ENCODE measurements around the gene RFNG. TPM values are rescaled to one million over a fixed set of nuclear protein-coding genes. Genes with fewer than 3 reads are reported as not detected.
A peak's percentile ranks its signal among the peaks of the same experiment; 100 is the strongest.

RFNG gene
- total RNA-seq, 1 experiment from 2014 or later, result 31.5 TPM

DNA sequence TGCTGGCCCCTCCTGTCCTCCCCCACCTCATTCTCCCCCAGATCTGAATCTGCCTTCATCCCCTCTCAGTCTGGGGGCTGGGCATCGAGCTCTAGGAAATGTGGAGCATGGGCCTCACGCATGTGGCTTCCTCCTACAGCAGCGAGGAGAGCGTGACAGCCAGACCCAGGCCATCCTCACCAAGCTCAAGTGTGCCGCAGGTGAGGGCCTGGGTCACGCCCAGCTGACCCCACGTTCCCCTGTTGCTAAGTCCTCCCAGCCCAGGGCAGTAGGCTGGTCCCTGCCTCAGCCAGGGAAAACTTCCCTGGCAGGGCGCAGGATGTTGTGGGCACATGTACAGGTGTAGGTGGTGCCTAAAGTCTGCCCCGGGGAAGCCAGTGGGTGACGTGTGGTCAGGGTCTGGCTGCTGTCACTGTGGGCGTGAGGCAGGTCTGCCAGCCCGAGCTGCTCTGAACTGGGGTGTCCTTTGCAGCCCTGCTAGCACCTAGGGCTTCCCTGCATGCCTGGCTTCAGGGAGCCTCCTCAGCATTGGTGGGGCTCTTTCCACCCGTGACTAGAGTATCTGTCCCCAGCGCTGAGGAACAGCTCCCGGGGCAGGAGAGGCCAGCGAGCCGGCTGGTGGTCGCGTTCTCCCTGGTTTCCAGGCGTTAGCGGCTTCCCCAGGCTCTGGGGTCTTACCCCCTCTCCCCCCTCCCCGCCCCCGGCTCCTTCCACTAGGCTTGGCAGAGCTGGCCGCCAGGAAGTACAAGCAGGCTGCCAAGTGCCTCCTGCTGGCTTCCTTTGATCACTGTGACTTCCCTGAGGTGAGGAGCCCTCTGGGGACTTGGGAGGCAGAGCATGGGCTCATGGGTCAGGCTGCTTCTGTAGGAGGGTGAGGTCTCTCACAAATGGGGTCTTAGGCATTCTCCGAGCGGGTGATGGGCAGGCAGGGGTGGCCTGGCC lies 3.7 kb upstream of the RFNG start:
- no peak overlapping the region for H3K27ac ChIP-seq (ENCODE audit: low read depth, low read length, poor library complexity, severe bottlenecking)
- TF ChIP-seq, protein P1, sequence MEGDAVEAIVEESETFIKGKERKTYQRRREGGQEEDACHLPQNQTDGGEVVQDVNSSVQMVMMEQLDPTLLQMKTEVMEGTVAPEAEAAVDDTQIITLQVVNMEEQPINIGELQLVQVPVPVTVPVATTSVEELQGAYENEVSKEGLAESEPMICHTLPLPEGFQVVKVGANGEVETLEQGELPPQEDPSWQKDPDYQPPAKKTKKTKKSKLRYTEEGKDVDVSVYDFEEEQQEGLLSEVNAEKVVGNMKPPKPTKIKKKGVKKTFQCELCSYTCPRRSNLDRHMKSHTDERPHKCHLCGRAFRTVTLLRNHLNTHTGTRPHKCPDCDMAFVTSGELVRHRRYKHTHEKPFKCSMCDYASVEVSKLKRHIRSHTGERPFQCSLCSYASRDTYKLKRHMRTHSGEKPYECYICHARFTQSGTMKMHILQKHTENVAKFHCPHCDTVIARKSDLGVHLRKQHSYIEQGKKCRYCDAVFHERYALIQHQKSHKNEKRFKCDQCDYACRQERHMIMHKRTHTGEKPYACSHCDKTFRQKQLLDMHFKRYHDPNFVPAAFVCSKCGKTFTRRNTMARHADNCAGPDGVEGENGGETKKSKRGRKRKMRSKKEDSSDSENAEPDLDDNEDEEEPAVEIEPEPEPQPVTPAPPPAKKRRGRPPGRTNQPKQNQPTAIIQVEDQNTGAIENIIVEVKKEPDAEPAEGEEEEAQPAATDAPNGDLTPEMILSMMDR (conservative IDR thresholded peaks at IDR 0.05; ENCODE audit: low read depth, low read length), result no peak
- no peak for TF ChIP-seq EZH2 (IDR thresholded peaks at IDR 0.05; ENCODE audit: borderline replicate concordance, low read depth, low read length, poor library complexity, severe bottlenecking)
- no peaks in the 10 kb centered on the region for H3K27me3 ChIP-seq (replicated peaks; ENCODE audit: insufficient read depth, low read depth, low read length, poor library complexity)
- peak; percentile 49 for DNase-seq (ENCODE audit: low spot score)
- H3K9me3 ChIP-seq (ENCODE audit: low read depth, low read length, poor library complexity, severe bottlenecking), result no peaks in the 10 kb centered on the region
- H3K36me3 ChIP-seq (ENCODE audit: insufficient read depth, low read length, poor library complexity, severe bottlenecking), result peaks cover 53% of the 10 kb centered on the region
- H3K4me3 ChIP-seq (ENCODE audit: low read depth, low read length, poor library complexity, severe bottlenecking), result no peak overlapping the region
- POLR2A ChIA-PET (ENCODE audit: low non-redundant PET), result no interaction called here
- CTCF ChIA-PET, result interaction anchor here (0.6 kb wide), 1 partner anchor 151 kb away, joined by 4 read pairs; no protein-coding TSS in a partner anchor
- BruUV-seq (replicated peaks), result no TSS peak
- H3K4me1 ChIP-seq (ENCODE audit: insufficient read depth, low read length, poor library complexity, severe bottlenecking), result peaks cover 9% of the 10 kb centered on the region
- intact Hi-C loops (cut with micrococcal nuclease; ENCODE audit: unreplicated experiment), result no loop called here

DNA sequence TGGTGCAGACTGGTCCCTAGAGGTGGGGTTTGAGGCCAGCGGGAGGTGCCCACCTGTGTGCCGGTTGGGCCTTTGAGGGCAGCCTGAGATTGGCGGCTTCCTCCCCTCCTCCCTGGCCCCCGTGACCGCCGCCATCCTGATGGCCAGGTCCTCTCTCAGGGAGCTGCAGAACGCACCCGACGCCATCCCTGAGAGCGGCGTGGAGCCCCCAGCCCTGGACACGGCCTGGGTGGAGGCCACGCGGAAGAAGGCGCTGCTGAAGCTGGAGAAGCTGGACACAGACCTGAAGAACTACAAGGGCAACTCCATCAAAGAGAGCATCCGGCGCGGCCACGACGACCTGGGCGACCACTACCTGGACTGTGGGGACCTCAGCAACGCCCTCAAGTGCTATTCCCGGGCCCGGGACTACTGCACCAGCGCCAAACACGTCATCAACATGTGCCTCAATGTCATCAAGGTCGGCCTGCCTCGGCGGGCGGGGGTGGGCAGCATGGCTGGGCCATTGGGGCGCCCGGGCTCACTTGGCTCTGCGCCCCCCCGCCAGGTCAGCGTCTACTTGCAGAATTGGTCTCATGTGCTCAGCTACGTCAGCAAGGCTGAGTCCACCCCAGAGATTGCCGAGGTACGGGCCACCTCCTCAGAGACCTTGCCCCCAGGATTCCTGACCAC lies 2.9 kb upstream of the RFNG start:
- intact Hi-C loops (cut with micrococcal nuclease; ENCODE audit: unreplicated experiment), result no loop called here
- no peak for DNase-seq (ENCODE audit: low spot score)
- H3K4me1 ChIP-seq (ENCODE audit: insufficient read depth, low read length, poor library complexity, severe bottlenecking), result peaks cover 9% of the 10 kb centered on the region
- ChIA-PET POLR2A (ENCODE audit: low non-redundant PET) (no interaction called here), CTCF (no interaction called here)
- no peak overlapping the region for H3K27ac ChIP-seq (ENCODE audit: low read depth, low read length, poor library complexity, severe bottlenecking)
- TF ChIP-seq EZH2 (IDR thresholded peaks at IDR 0.05; ENCODE audit: borderline replicate concordance, low read depth, low read length, poor library complexity, severe bottlenecking), result no peak
- TF ChIP-seq, protein P1 (conservative IDR thresholded peaks at IDR 0.05; ENCODE audit: low read depth, low read length), result no peak
- no peaks in the 10 kb centered on the region for H3K9me3 ChIP-seq (ENCODE audit: low read depth, low read length, poor library complexity, severe bottlenecking)
- H3K4me3 ChIP-seq (ENCODE audit: low read depth, low read length, poor library complexity, severe bottlenecking), result no peak overlapping the region
- no peaks in the 10 kb centered on the region for H3K27me3 ChIP-seq (replicated peaks; ENCODE audit: insufficient read depth, low read depth, low read length, poor library complexity)
- peaks cover 55% of the 10 kb centered on the region for H3K36me3 ChIP-seq (ENCODE audit: insufficient read depth, low read length, poor library complexity, severe bottlenecking)
- no TSS peak for BruUV-seq (replicated peaks)

DNA sequence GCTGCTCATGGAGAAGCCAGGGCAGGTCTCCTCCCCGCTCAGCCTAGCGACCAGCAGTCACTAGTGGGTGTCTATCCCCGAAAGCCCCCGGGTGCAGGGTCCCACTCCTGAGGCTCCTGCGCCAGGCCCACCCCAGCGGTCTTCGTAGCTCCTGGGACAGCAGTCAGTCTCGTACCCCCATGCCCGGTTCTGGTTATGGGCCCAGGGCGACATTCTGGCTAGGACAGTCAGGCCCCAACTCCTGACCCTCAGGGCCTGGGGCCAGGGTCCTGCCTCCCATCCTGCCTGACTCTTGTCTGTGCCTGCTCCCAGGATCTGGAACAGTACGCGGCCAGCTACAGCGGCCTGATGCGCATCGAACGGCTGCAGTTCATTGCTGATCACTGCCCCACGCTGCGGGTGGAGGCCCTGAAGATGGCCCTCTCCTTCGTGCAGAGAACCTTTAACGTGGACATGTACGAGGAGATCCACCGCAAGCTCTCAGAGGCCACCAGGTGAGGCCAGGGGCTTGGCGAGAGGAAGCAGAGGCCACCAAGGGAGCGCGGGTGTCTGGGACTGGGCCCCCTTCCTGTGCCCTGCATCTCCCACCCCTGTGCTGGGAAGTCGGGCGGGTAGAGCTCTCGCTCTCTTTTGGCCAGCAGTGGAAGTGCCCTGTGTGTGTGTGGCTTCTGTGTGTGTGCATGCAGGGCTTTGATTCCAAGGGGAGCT lies 2.1 kb upstream of the RFNG start:
- BruUV-seq (replicated peaks), result TSS peak; percentile 14
- peaks cover 55% of the 10 kb centered on the region for H3K36me3 ChIP-seq (ENCODE audit: insufficient read depth, low read length, poor library complexity, severe bottlenecking)
- ChIA-PET CTCF (interaction anchor here (0.8 kb wide), 1 partner anchor 16 kb away, joined by 5 read pairs; the partner anchor contains the start of gene DCXR), POLR2A (ENCODE audit: low non-redundant PET) (no interaction called here)
- no peaks in the 10 kb centered on the region for H3K27me3 ChIP-seq (replicated peaks; ENCODE audit: insufficient read depth, low read depth, low read length, poor library complexity)
- H3K9me3 ChIP-seq (ENCODE audit: low read depth, low read length, poor library complexity, severe bottlenecking), result no peaks in the 10 kb centered on the region
- H3K27ac ChIP-seq (ENCODE audit: low read depth, low read length, poor library complexity, severe bottlenecking), result no peak overlapping the region
- intact Hi-C loops (cut with micrococcal nuclease; ENCODE audit: unreplicated experiment), result no loop called here
- H3K4me1 ChIP-seq (ENCODE audit: insufficient read depth, low read length, poor library complexity, severe bottlenecking), result peaks cover 9% of the 10 kb centered on the region
- H3K4me3 ChIP-seq (ENCODE audit: low read depth, low read length, poor library complexity, severe bottlenecking), result no peak overlapping the region
- TF ChIP-seq EZH2 (IDR thresholded peaks at IDR 0.05; ENCODE audit: borderline replicate concordance, low read depth, low read length, poor library complexity, severe bottlenecking), result no peak
- TF ChIP-seq, protein P1 (conservative IDR thresholded peaks at IDR 0.05; ENCODE audit: low read depth, low read length), result no peak
- no peak for DNase-seq (ENCODE audit: low spot score)

Measured in A673 (cell line).